Suprapubic skin (tissue), 4 donors: ENCODE results near the gene EIPR1. TPM values are rescaled to one million over a fixed set of nuclear protein-coding genes. Genes with fewer than 3 reads are reported as not detected.

Source experiments
- DNase-seq, 2 donors: peaks; one replicate each; pipeline ENCODE4 v3.0.0-alpha.2; 2019; ENCODE audit warnings: low spot score in 2 of 2
- H3K27ac ChIP-seq: fragments of 200-600 bp; sonication (generic); one replicate; pipeline ENCODE4 v1.5.1; 2019
- H3K27me3 ChIP-seq: fragments of 200-600 bp; sonication (generic); one replicate; pipeline ENCODE4 v1.5.1; 2019
- H3K36me3 ChIP-seq: fragments of 200-600 bp; sonication (generic); one replicate; pipeline ENCODE4 v1.5.1; 2019
- H3K4me1 ChIP-seq: fragments of 200-600 bp; sonication (generic); one replicate; pipeline ENCODE4 v1.5.1; 2019
- H3K4me3 ChIP-seq: fragments of 200-600 bp; sonication (generic); one replicate; pipeline ENCODE4 v1.5.1; 2019; ENCODE audit warnings: mild to moderate bottlenecking
- H3K9me3 ChIP-seq: fragments of 200-600 bp; sonication (generic); one replicate; pipeline ENCODE4 v1.5.1; 2019
- EP300 ChIP-seq: sonication (generic); formaldehyde crosslinking; IDR thresholded peaks from one replicate; pipeline ENCODE4 v1.6.1; 2017; ENCODE audit warnings: antibody characterized with exemption
- POLR2A ChIP-seq, 2 donors: fragments of 450-650 bp; IDR thresholded peaks; one replicate each; pipeline ENCODE4 v1.6.1; 2017; ENCODE audit warnings: antibody characterized with exemption in 2 of 2, mild to moderate bottlenecking in 2 of 2, moderate library complexity in 2 of 2
- POLR2AphosphoS5 ChIP-seq, 3 donors: sonication (generic); formaldehyde crosslinking; IDR thresholded peaks; one replicate each; pipeline ENCODE4 v1.6.1; 2017; ENCODE audit warnings: antibody characterized with exemption in 3 of 3
- WGBS: methylation state at CpG from one replicate; pipeline ENCODE4 v1.1.5; 2018; 5-methylcytosine and 5-hydroxymethylcytosine counted together
- total RNA-seq, 4 donors: library from RNA; depleted of rRNA; stranded (reverse); fragments of >200 nt; gene quantifications; one replicate each; pipeline ENCODE4 v1.1.0, GENCODE V29; 2016
- TF ChIP-seq, protein P1 (sequence below), 2 donors: fragments of 200-600 bp in 1 of 2; fragments of 450-650 bp in 1 of 2; sonication (generic) in 1 of 2; IDR thresholded peaks; one replicate each; pipeline ENCODE4 v1.5.1; 2016 to 2019; ENCODE audit warnings: antibody characterized with exemption in 2 of 2, mild to moderate bottlenecking in 1 of 2, moderate library complexity in 1 of 2

The EIPR1 gene
- total RNA-seq, 4 donors from 2014 or later = 29.0 to 37.5 (median 30.7) TPM

DNA sequence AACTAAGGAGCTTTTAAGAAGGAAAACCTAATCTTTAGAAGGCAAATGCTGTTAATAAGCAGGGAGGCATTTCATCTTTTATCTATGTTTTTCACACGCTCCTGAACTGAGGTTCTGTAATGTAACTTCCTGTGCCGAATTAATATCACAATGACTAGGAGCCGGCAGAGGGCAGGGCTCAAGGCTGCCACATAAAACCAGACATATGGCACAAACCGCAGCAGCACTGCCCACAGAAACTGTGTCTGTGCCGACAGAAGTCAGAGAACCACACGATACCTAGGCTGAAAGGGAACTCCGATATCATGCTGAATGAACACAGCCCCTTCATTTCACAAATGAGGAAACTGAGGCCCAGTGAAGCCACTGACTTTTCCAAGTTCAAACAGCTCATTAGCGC lies 112.1 kb downstream of the EIPR1 start:
- no peaks in the 10 kb centered on the region for H3K27me3 ChIP-seq
- WGBS = 86% methylated on average over 8 of the region's 8 CpGs
- H3K9me3 ChIP-seq = no peaks in the 10 kb centered on the region
- H3K36me3 ChIP-seq = no peaks in the 10 kb centered on the region
- no peak for DNase-seq
- H3K4me1 ChIP-seq = peaks cover 20% of the 10 kb centered on the region
- no peak overlapping the region for H3K27ac ChIP-seq
- H3K4me3 ChIP-seq = no peak overlapping the region
- TF ChIP-seq POLR2A (IDR thresholded peaks at IDR 0.05) (no peak), EP300 (no peak), POLR2AphosphoS5 (IDR thresholded peaks at IDR 0.05) (no peak)
- TF ChIP-seq, protein P1, sequence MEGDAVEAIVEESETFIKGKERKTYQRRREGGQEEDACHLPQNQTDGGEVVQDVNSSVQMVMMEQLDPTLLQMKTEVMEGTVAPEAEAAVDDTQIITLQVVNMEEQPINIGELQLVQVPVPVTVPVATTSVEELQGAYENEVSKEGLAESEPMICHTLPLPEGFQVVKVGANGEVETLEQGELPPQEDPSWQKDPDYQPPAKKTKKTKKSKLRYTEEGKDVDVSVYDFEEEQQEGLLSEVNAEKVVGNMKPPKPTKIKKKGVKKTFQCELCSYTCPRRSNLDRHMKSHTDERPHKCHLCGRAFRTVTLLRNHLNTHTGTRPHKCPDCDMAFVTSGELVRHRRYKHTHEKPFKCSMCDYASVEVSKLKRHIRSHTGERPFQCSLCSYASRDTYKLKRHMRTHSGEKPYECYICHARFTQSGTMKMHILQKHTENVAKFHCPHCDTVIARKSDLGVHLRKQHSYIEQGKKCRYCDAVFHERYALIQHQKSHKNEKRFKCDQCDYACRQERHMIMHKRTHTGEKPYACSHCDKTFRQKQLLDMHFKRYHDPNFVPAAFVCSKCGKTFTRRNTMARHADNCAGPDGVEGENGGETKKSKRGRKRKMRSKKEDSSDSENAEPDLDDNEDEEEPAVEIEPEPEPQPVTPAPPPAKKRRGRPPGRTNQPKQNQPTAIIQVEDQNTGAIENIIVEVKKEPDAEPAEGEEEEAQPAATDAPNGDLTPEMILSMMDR (IDR thresholded peaks at IDR 0.05) = no peak

GRCh38 chr2:3264010-3264744 lies 113.4 kb downstream of the EIPR1 start:
- H3K27me3 ChIP-seq = no peaks in the 10 kb centered on the region
- 80% methylated on average over 12 of the region's 12 CpGs for WGBS
- no peaks in the 10 kb centered on the region for H3K9me3 ChIP-seq
- no peak overlapping the region for H3K4me3 ChIP-seq
- no peaks in the 10 kb centered on the region for H3K36me3 ChIP-seq
- peaks cover 20% of the 10 kb centered on the region for H3K4me1 ChIP-seq
- no peak for DNase-seq
- TF ChIP-seq POLR2A (IDR thresholded peaks at IDR 0.05) (no peak), POLR2AphosphoS5 (IDR thresholded peaks at IDR 0.05) (no peak), EP300 (no peak)
- TF ChIP-seq, protein P1 (IDR thresholded peaks at IDR 0.05) = no peak
- H3K27ac ChIP-seq = no peak overlapping the region

GRCh38 chr2:3263487-3263886 lies 114.1 kb downstream of the EIPR1 start:
- TF ChIP-seq POLR2A (IDR thresholded peaks at IDR 0.05) (no peak), POLR2AphosphoS5 (IDR thresholded peaks at IDR 0.05) (no peak), EP300 (no peak)
- TF ChIP-seq, protein P1 (IDR thresholded peaks at IDR 0.05) = no peak
- 93% methylated on average over 16 of the region's 16 CpGs for WGBS
- H3K9me3 ChIP-seq = no peaks in the 10 kb centered on the region

GRCh38 chr2:3262437-3263388 lies 114.9 kb downstream of the EIPR1 start:
- H3K27me3 ChIP-seq = no peaks in the 10 kb centered on the region
- H3K36me3 ChIP-seq = no peaks in the 10 kb centered on the region
- no peak overlapping the region for H3K4me3 ChIP-seq
- H3K4me1 ChIP-seq = peaks cover 16% of the 10 kb centered on the region
- 88% methylated on average over 16 of the region's 18 CpGs for WGBS
- no peaks in the 10 kb centered on the region for H3K9me3 ChIP-seq
- DNase-seq = peak in 1 of 2 donors; percentile 55
- H3K27ac ChIP-seq = no peak overlapping the region
- no peak for TF ChIP-seq POLR2AphosphoS5 (IDR thresholded peaks at IDR 0.05)
- TF ChIP-seq POLR2A (IDR thresholded peaks at IDR 0.05) = no peak
- no peak for TF ChIP-seq EP300
- TF ChIP-seq, protein P1 (IDR thresholded peaks at IDR 0.05) = no peak

More at GRCh38 chr2:3263487-3263886, 114.1 kb downstream of the EIPR1 start:
- Histone ChIP-seq H3K27ac (no peak overlapping the region), H3K4me1 (peaks cover 20% of the 10 kb centered on the region), H3K4me3 (no peak overlapping the region), H3K36me3 (no peaks in the 10 kb centered on the region), H3K27me3 (no peaks in the 10 kb centered on the region)
- DNase-seq = no peak

DNA sequence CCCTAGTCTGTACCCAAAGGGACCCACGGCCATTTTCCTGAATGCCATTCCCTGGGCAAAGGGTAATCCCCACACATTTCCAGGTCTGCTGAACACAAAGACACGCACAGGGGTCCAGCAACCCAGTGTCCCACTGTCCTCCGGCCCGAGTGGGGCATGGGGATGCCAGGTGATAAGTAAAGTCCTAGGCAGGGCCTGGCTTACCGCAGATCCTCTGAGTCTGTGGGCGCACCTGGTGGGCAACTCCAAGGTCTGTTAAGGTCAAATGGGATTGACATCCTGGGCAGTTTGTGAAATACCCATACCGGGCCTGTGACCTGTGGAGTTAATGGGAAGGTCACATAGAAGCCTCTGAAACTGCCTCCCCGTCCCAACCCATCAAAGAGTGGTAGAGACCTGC lies 116.1 kb downstream of the EIPR1 start:
- Histone ChIP-seq H3K27ac (no peak overlapping the region), H3K27me3 (no peaks in the 10 kb centered on the region), H3K4me3 (no peak overlapping the region), H3K9me3 (no peaks in the 10 kb centered on the region), H3K36me3 (no peaks in the 10 kb centered on the region), H3K4me1 (peaks cover 4% of the 10 kb centered on the region)
- no peak for DNase-seq
- TF ChIP-seq POLR2A (IDR thresholded peaks at IDR 0.05) (no peak), POLR2AphosphoS5 (IDR thresholded peaks at IDR 0.05) (no peak), EP300 (no peak)
- TF ChIP-seq, protein P1 (IDR thresholded peaks at IDR 0.05) = no peak
- 87% methylated on average over 8 of the region's 8 CpGs for WGBS
